ENCODE results near the gene LTC4S.

The LTC4S gene

DNA sequence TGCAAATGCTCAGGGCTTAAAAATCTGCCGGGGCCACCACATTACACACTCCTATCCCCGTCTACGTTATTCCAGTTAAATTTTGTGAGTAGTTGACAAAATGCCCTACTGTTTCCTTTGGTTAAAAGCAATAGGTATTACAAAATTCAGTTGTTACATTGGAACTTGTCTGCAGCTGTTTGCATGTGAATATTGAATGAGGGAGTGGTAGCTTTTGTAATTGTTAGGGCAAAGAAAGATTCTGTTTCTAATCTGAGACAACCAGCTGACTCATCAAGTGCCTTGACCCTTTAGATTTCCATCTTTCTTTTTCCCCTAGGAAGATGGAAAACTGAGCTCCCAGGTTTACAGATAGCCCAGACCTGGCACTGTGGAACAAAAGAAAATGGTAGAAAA lies 31.0 kb upstream of the LTC4S start:
- Histone ChIP-seq H3K9me3 (ENCODE audit: control insufficient read depth, low read length) (no peaks in the 10 kb centered on the region), H3K9ac (ENCODE audit: low read length) (peak overlapping the region; percentile 59), H3K4me3 (ENCODE audit: low read length) (no peak overlapping the region), H3K4me1 (ENCODE audit: control insufficient read depth, insufficient read depth, low read length) (peaks cover 69% of the 10 kb centered on the region), H3K27me3 (replicated peaks; ENCODE audit: control insufficient read depth, insufficient read depth, low read length) (no peaks in the 10 kb centered on the region), H3K36me3 (ENCODE audit: control insufficient read depth, insufficient read depth, low read length, severe bottlenecking) (peaks cover 12% of the 10 kb centered on the region)
- DNase-seq (ENCODE audit: low read depth): peak; percentile 79

- DNase-seq (ENCODE audit: low read depth): peak; percentile 89
- Histone ChIP-seq H3K4me3 (ENCODE audit: low read length) (no peak overlapping the region), H3K27me3 (replicated peaks; ENCODE audit: control insufficient read depth, insufficient read depth, low read length) (no peaks in the 10 kb centered on the region), H3K9ac (ENCODE audit: low read length) (peak overlapping the region; percentile 66), H3K36me3 (ENCODE audit: control insufficient read depth, insufficient read depth, low read length, severe bottlenecking) (peaks cover 14% of the 10 kb centered on the region), H3K4me1 (ENCODE audit: control insufficient read depth, insufficient read depth, low read length) (peaks cover 65% of the 10 kb centered on the region), H3K9me3 (ENCODE audit: control insufficient read depth, low read length) (no peaks in the 10 kb centered on the region)
Observed at GRCh38 chr5:179763215-179763945, 30.4 kb upstream of the LTC4S start.

DNA sequence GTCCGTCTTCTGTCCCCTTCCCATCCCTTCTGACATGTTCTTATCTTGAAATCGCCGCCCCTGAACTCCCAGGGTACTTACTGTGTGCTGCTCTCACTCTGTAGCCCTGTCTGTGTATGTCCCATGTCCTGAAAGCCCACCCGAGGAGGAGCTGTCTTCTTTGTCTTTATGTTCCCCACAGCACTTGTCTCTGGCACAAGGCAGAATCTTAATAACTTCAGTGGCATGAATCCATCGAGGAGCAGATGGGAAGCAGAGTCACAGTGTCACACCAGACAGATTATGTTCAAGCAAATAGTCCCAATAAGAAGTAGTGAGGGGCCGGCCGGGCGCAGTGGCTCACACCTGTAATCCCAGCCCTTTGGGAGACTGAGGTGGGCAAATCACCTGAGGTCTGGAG lies 29.7 kb upstream of the LTC4S start:
- peak; percentile 7 for DNase-seq (ENCODE audit: low read depth)

DNA sequence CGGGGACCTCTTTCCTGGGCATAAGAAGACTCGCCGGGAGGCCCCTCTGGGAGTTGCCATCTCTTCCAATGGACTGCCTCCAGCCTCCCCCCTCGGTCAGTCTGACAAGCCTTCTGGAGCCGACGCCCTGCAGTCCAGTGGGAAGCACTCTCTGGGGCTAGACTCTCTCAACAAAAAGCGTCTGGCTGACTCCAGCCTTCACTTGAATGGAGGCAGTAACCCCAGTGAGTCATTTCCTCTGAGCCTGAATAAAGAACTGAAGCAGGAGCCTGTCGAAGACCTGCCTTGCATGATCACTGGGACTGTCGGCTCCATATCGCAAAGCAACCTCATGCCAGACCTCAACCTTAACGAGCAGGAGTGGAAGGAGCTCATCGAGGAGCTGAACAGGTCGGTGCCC lies 28.4 kb upstream of the LTC4S start:
- peak overlapping the region; percentile 55 for H3K9ac ChIP-seq (ENCODE audit: low read length)
- peaks cover 32% of the 10 kb centered on the region for H3K36me3 ChIP-seq (ENCODE audit: control insufficient read depth, insufficient read depth, low read length, severe bottlenecking)
- H3K4me3 ChIP-seq (ENCODE audit: low read length): peak overlapping the region; percentile 51
- peaks cover 57% of the 10 kb centered on the region for H3K4me1 ChIP-seq (ENCODE audit: control insufficient read depth, insufficient read depth, low read length)
- peak; percentile 78 for DNase-seq (ENCODE audit: low read depth)
- no peaks in the 10 kb centered on the region for H3K9me3 ChIP-seq (ENCODE audit: control insufficient read depth, low read length)
- no peaks in the 10 kb centered on the region for H3K27me3 ChIP-seq (replicated peaks; ENCODE audit: control insufficient read depth, insufficient read depth, low read length)

More for the DNA sequence above, 29.7 kb upstream of the LTC4S start:
- H3K9ac ChIP-seq (ENCODE audit: low read length): peak overlapping the region; percentile 66
- no peak overlapping the region for H3K4me3 ChIP-seq (ENCODE audit: low read length)
- no peaks in the 10 kb centered on the region for H3K27me3 ChIP-seq (replicated peaks; ENCODE audit: control insufficient read depth, insufficient read depth, low read length)
- H3K9me3 ChIP-seq (ENCODE audit: control insufficient read depth, low read length): no peaks in the 10 kb centered on the region
- peaks cover 65% of the 10 kb centered on the region for H3K4me1 ChIP-seq (ENCODE audit: control insufficient read depth, insufficient read depth, low read length)
- H3K36me3 ChIP-seq (ENCODE audit: control insufficient read depth, insufficient read depth, low read length, severe bottlenecking): peaks cover 21% of the 10 kb centered on the region

DNA sequence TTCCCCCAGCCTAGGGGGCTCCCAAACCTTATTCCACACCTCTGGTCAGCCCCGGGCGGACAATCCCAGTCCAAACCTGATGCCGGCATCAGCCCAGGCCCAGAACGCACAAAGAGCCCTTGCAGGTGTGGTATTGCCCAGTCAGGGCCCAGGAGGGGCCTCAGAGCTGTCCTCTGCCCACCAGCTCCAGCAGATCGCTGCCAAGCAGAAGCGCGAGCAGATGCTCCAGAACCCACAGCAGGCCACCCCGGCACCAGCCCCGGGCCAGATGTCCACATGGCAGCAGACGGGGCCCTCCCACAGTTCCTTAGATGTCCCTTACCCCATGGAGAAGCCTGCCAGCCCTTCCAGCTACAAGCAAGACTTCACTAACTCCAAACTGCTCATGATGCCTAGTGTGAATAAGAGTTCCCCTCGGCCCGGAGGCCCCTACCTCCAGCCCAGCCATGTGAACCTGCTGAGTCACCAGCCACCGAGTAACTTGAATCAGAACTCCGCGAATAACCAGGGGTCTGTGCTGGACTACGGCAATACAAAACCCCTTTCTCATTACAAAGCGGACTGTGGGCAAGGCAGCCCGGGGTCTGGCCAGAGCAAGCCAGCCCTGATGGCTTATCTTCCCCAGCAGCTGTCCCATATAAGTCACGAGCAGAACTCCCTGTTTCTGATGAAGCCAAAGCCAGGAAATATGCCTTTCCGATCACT lies 27.6 kb upstream of the LTC4S start:
- H3K36me3 ChIP-seq (ENCODE audit: control insufficient read depth, insufficient read depth, low read length, severe bottlenecking): peaks cover 39% of the 10 kb centered on the region
- peak; percentile 70 for DNase-seq (ENCODE audit: low read depth)
- H3K4me1 ChIP-seq (ENCODE audit: control insufficient read depth, insufficient read depth, low read length): peaks cover 57% of the 10 kb centered on the region
- no peaks in the 10 kb centered on the region for H3K9me3 ChIP-seq (ENCODE audit: control insufficient read depth, low read length)
- no peak overlapping the region for H3K4me3 ChIP-seq (ENCODE audit: low read length)
- H3K27me3 ChIP-seq (replicated peaks; ENCODE audit: control insufficient read depth, insufficient read depth, low read length): no peaks in the 10 kb centered on the region
- H3K9ac ChIP-seq (ENCODE audit: low read length): peak overlapping the region; percentile 55

- H3K4me1 ChIP-seq (ENCODE audit: control insufficient read depth, insufficient read depth, low read length): peaks cover 54% of the 10 kb centered on the region
- H3K27me3 ChIP-seq (replicated peaks; ENCODE audit: control insufficient read depth, insufficient read depth, low read length): no peaks in the 10 kb centered on the region
- H3K4me3 ChIP-seq (ENCODE audit: low read length): no peak overlapping the region
- no peaks in the 10 kb centered on the region for H3K9me3 ChIP-seq (ENCODE audit: control insufficient read depth, low read length)
- peaks cover 47% of the 10 kb centered on the region for H3K36me3 ChIP-seq (ENCODE audit: control insufficient read depth, insufficient read depth, low read length, severe bottlenecking)
- DNase-seq (ENCODE audit: low read depth): no peak
- H3K9ac ChIP-seq (ENCODE audit: low read length): peak overlapping the region; percentile 55
Observed at GRCh38 chr5:179766726-179767455, 26.9 kb upstream of the LTC4S start.

DNA sequence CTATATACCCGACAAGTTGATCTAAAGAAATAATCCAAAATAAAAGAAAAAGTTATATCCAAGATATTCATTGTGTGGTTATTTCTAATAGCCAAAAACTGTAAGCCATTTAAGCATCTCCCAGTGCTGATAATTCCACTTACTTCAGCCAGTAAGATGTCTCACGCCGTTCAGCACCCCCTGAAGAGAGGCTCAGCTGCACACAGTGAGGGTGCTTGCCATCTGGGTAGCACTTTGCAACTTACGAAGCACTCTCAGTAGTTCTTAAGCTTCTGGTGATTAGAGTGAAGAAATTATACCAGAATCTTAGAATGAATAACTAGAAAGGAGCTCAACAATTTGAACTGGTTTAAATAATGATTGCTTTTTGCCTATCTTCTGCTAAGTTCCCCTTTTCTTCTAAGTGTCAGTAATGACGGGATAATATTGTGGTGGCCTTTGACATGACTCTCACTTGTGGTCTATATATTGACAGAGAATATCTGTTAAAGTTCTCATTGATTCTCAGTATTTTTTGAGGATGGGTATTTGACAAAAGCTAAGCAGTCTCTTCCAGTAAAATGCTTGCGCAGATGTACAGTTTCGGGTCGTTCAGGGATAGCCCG lies 26.2 kb upstream of the LTC4S start:
- H3K9ac ChIP-seq (ENCODE audit: low read length): no peak overlapping the region
- H3K9me3 ChIP-seq (ENCODE audit: control insufficient read depth, low read length): no peaks in the 10 kb centered on the region
- H3K4me1 ChIP-seq (ENCODE audit: control insufficient read depth, insufficient read depth, low read length): peaks cover 47% of the 10 kb centered on the region
- DNase-seq (ENCODE audit: low read depth): no peak
- no peak overlapping the region for H3K4me3 ChIP-seq (ENCODE audit: low read length)
- H3K36me3 ChIP-seq (ENCODE audit: control insufficient read depth, insufficient read depth, low read length, severe bottlenecking): peaks cover 53% of the 10 kb centered on the region
- no peaks in the 10 kb centered on the region for H3K27me3 ChIP-seq (replicated peaks; ENCODE audit: control insufficient read depth, insufficient read depth, low read length)

- peaks cover 61% of the 10 kb centered on the region for H3K36me3 ChIP-seq (ENCODE audit: control insufficient read depth, insufficient read depth, low read length, severe bottlenecking)
Observed at GRCh38 chr5:179768326-179769085, 25.3 kb upstream of the LTC4S start.

GRCh38 chr5:179769271-179769670 lies 24.5 kb upstream of the LTC4S start:
- no peak for DNase-seq (ENCODE audit: low read depth)
- H3K27me3 ChIP-seq (replicated peaks; ENCODE audit: control insufficient read depth, insufficient read depth, low read length): no peaks in the 10 kb centered on the region
- H3K4me1 ChIP-seq (ENCODE audit: control insufficient read depth, insufficient read depth, low read length): peaks cover 30% of the 10 kb centered on the region
- no peak overlapping the region for H3K9ac ChIP-seq (ENCODE audit: low read length)
- H3K36me3 ChIP-seq (ENCODE audit: control insufficient read depth, insufficient read depth, low read length, severe bottlenecking): peaks cover 69% of the 10 kb centered on the region
- no peaks in the 10 kb centered on the region for H3K9me3 ChIP-seq (ENCODE audit: control insufficient read depth, low read length)
- H3K4me3 ChIP-seq (ENCODE audit: low read length): no peak overlapping the region

More at GRCh38 chr5:179768326-179769085, 25.3 kb upstream of the LTC4S start:
- H3K27me3 ChIP-seq (replicated peaks; ENCODE audit: control insufficient read depth, insufficient read depth, low read length): no peaks in the 10 kb centered on the region
- H3K4me3 ChIP-seq (ENCODE audit: low read length): no peak overlapping the region
- peaks cover 37% of the 10 kb centered on the region for H3K4me1 ChIP-seq (ENCODE audit: control insufficient read depth, insufficient read depth, low read length)
- no peak overlapping the region for H3K9ac ChIP-seq (ENCODE audit: low read length)
- DNase-seq (ENCODE audit: low read depth): no peak
- H3K9me3 ChIP-seq (ENCODE audit: control insufficient read depth, low read length): no peaks in the 10 kb centered on the region

DNA sequence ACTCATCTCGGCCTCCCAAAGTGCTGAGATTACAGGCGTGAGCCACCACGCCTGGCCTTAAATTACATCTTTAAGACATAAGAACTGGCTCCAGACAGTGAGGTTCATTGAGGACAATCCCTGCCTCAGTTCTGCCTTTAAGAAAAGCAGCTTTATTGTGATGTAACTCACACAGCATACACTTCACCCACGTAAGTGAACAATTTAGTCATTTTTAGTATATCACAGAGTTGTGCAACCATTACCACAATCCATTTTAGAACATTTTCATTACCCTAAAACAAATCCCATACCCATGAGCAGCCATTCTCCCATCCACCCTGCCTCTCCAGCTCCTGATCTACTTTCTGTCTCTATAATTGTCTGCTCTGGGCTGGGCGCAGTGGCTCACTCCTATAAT lies 24.0 kb upstream of the LTC4S start:
- Histone ChIP-seq H3K4me1 (ENCODE audit: control insufficient read depth, insufficient read depth, low read length) (peaks cover 27% of the 10 kb centered on the region), H3K9ac (ENCODE audit: low read length) (no peak overlapping the region), H3K9me3 (ENCODE audit: control insufficient read depth, low read length) (no peaks in the 10 kb centered on the region), H3K27me3 (replicated peaks; ENCODE audit: control insufficient read depth, insufficient read depth, low read length) (no peaks in the 10 kb centered on the region), H3K36me3 (ENCODE audit: control insufficient read depth, insufficient read depth, low read length, severe bottlenecking) (peaks cover 74% of the 10 kb centered on the region), H3K4me3 (ENCODE audit: low read length) (no peak overlapping the region)
- DNase-seq (ENCODE audit: low read depth): no peak

Data from adipocyte (in vitro differentiated cells).